GM21367 (cell line): ENCODE measurements around the gene CD70.
"Not testable (repeated sequence)": the region's sequence is repeated elsewhere in the genome, so short reads cannot be mapped to it uniquely, and the experiment has no call there.

Experiments used
- ATAC-seq: cut with Tn5 transposase; IDR thresholded peaks from one replicate; pipeline ENCODE4 v1.9.1; 2021; ENCODE audit not compliant: unreplicated experiment

CD70 gene

GRCh38 chr19:6572217-6572616, 18.7 kb downstream of the CD70 start:
- ATAC-seq, result no peak

GRCh38 chr19:6571167-6571566, 19.8 kb downstream of the CD70 start:
- no peak for ATAC-seq

DNA sequence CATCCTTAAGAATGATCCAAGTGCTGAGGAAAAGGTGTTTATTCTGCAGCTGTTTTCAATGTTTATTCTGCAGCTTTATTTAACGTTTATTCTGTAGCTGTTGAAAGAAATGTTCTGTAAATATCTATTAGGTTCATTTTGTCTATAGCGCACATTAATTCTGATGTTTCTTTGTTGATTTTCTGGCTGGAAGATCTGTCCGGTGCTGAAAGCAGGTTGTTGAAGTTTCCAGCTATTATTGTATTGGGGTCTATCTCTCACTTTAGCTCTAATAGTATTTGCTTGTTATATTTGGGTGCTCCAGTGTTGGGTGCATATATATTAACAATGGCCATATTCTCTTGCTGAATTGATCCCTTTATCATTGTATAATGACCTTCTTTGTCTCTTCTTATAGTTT, 20.2 kb downstream of the CD70 start:
- no peak for ATAC-seq

DNA sequence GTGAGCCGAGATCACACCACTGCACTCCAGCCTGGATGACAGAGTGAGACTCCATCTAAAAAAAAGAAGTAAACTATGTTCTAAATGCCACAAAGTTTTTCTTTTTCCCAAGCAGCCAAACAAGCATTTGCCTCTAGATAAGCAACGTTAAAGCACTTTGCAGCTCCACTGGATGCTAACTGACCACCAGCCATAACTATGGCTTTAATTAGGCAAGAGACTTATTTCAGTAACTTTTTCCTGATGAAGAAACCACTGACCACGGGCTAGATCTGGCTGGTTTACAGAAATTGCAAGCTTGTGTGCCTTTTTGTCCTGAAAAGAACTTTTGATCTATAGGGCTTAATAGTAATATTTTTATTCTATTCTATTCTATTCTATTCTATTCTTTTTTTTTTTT, 22.1 kb downstream of the CD70 start:
- ATAC-seq, result no peak

DNA sequence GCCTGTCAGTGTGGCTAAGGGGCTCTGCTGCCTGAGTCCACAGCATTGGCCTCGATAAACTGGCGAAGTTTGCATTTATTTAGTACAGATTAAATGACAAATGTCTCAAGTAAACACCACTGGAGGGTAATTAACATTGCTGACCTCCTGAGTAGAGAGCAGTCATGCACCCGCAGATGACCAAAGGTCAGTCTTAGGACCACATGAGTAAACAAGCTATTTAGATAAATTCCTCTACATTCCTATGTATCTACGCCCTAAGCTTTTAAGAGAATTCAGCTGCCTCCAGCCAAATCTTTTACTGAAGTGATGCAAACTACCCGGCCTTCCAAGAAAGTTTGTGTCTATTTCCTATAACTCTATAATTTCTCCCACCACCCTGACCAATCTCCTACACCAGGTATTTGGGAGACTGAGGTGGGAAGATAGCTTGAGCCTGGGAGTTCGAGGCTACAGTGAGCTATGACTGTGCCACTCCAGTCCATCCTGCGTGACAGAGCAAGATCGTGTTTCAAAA, 22.9 kb downstream of the CD70 start:
- no peak for ATAC-seq

DNA sequence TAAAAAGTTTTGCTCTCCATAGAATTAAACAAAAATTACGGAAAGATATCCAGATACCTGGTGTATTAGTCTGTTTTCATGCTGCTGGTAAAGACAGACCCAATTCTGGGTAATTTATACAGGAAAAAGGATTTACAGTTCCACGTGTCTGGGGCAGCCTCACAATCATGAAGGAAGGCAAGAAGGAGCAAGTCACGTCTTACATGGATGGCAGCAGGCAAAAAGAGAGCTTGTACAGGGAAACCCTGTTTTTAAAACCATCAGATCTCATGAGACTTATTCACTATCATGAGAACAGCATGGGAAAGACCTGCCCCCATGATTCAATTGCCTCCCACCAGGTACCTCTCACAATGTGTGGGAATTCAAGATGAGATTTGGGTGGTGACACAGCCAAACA, 24.2 kb downstream of the CD70 start:
- not testable (repeated sequence) for ATAC-seq

GRCh38 chr19:6564393-6564792, 26.6 kb downstream of the CD70 start:
- no peak for ATAC-seq

DNA sequence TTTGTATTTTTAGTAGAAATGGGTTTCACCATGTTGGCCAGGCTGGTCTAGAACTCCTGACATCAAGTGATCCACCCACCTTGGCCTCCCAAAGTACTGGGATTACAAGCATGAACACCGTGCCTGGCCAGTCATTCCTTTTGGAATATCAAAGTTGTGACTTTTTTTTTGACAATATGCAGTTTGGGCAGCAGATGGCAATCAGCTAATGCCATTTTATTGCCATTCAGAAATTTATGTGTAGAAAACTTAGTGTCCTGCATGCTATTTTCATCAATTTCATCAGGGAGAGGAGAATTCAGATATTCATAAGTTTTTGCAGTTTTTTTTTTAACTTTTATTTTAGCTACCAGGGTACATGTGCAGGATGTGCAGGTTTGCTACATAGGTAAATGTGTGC, 28.5 kb downstream of the CD70 start:
- ATAC-seq, result not testable (repeated sequence)

- no peak for ATAC-seq
These were observed 34.3 kb downstream of the CD70 start for GRCh38 chr19:6556480-6557195.

- ATAC-seq, result no peak
These were observed 34.9 kb downstream of the CD70 start for GRCh38 chr19:6556043-6556449.

DNA sequence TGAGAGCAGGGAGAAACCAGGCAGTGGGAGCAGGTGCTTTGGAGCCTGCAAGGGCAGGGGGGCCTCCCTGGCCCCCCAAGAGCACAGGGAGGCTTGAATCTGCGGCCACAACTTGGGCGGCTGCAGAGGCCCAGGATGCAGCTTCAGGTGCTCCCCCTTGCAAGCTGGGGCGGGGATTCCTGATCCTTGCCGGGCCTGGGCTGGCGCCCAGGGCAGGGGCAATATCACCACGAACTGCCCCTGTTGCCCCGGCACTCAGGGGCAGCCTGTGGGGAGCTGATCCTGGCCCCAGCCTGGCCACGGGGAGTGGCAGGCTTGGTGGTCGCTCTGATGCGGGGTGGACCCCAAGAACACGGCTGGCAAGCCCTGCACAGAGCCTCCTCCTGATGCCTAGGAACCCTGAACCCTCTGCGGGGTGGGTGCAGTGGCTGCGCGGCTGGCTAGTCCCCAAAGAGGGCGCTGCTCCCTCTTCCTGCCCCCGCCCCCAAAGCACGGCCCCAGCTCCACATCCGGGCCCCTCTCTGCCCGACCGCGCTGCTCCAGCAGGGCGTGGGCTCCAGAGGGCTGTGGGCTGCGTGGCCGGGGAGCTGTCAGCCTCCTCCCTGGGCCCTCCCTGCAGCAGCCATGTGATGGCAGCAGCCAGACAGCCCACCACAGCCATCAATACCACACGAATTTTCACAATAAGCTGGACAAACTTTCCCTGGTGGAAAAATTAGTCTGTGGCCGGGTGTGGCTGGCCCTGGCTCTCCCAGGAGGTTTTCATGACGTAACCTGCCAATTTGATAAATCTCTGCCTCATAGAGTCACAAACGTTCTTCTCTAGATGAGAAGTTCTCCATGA, 39.1 kb downstream of the CD70 start:
- ATAC-seq, result no peak

- ATAC-seq, result no peak
These were observed 39.9 kb downstream of the CD70 start for GRCh38 chr19:6551091-6551490.

DNA sequence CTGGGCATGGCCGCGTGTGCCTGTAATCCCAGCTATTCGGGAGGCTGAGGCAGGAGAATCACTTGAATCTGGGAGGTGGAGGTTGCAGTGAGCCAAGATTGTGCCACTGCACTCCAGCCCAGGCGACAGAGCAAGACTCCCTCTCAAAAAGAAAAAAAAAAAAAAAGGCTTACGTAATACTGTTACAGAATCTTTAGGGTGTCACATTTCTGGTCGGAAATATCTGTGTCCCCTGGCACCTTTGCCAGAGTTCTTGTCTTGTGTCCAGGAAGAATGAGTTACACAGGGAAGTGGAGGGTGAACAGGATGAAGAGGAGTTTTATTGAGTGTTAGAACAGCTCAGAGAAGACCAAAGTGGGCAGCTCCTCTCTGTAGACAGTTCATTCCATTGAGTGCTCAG, 40.3 kb downstream of the CD70 start:
- ATAC-seq, result not testable (repeated sequence)

DNA sequence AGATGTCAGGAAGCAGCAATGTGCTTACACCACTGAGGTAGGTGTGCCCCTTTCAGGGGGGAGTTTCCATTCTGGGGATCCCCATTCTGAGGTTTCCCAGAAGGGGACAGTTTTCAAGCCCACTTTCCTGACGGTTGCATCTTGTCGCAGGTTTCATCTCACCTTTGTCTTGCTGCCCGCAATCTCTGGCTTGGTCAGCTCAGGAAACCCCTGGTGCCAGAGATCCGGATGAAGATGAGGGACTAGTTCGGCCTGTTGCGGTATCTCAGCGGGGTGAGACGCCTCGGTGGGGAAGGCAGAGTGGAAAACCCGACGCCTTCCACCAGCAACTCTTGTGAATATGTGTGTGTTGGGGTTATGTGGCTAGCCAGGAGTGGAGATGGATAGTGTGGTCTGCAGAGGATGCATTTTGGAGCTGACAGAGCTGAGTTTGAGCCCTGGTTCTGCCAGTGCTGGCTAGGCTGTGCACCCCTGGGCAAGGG, 47.0 kb downstream of the CD70 start:
- no peak for ATAC-seq

GRCh38 chr19:6540918-6541689, 49.8 kb downstream of the CD70 start:
- no peak for ATAC-seq

DNA sequence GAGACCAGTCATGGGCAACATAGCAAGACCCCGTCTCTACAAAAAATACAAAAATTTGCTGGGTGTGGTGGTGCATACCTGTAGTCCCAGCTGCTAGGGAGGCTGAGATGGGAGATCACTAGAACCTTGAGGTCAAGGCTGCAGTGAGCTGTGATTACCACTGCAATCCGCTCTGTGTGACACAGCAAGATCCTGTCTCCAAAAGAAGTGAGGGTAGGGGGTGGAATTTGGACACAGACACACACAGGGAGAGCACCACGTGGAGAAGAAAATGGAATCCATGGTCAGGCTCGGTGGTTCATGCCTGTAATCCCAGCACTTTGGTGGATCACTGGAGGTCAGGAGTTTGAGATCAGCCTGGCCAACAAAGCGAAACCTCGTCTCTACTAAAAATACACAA, 51.4 kb downstream of the CD70 start:
- no peak for ATAC-seq
